GM23338 (cell line): ENCODE data around the gene RNGTT. TPM values are rescaled to one million over a fixed set of nuclear protein-coding genes. Genes with fewer than 3 reads are reported as not detected.

Source experiments
- ATAC-seq: fragments of 200-7000 bp; cut with Tn5 transposase; 3 replicates; pipeline ENCODE4 v1.9.1; 2020
- DNase-seq: peaks from one replicate; pipeline ENCODE4 v3.0.0-alpha.2; 2015; ENCODE audit warnings: low spot score
- H2AFZ ChIP-seq: fragments of 200-600 bp; sonication (generic); 2 replicates; pipeline ENCODE4 v1.8.0; 2016; ENCODE audit warnings: antibody characterized with exemption, mild to moderate bottlenecking, moderate library complexity
- H3F3A ChIP-seq: fragments of 200-600 bp; sonication (generic); replicated peaks from 2 replicates; pipeline ENCODE4 v1.8.0; 2017; ENCODE audit warnings: antibody characterized with exemption, mixed run types, low read depth
- H3K27ac ChIP-seq: fragments of 200-600 bp; sonication (generic); 2 replicates; pipeline ENCODE4 v1.6.1; 2016; ENCODE audit warnings: low read depth
- H3K27me3 ChIP-seq: fragments of 200-600 bp; sonication (generic); 2 replicates; pipeline ENCODE4 v1.8.0; 2016; ENCODE audit warnings: mild to moderate bottlenecking, mixed run types, moderate library complexity; ENCODE audit not compliant: insufficient read depth
- H3K36me3 ChIP-seq: fragments of 200-600 bp; sonication (generic); 2 replicates; pipeline ENCODE4 v1.8.0; 2016; ENCODE audit warnings: mild to moderate bottlenecking; ENCODE audit not compliant: insufficient read depth
- H3K4me1 ChIP-seq: fragments of 200-600 bp; sonication (generic); 2 replicates; pipeline ENCODE4 v1.8.0; 2016; ENCODE audit warnings: mild to moderate bottlenecking, moderate library complexity; ENCODE audit not compliant: insufficient read depth
- H3K4me2 ChIP-seq: fragments of 200-600 bp; sonication (generic); 2 replicates; pipeline ENCODE4 v1.7.1; 2017; ENCODE audit warnings: mixed run types
- H3K4me3 ChIP-seq: fragments of 200-600 bp; sonication (generic); 2 replicates; pipeline ENCODE4 v1.6.1; 2016; ENCODE audit warnings: mixed run types
- H3K79me2 ChIP-seq: fragments of 200-600 bp; sonication (generic); replicated peaks from 2 replicates; pipeline ENCODE4 v1.8.0; 2017; ENCODE audit warnings: mild to moderate bottlenecking; ENCODE audit not compliant: insufficient read depth
- H3K9me2 ChIP-seq: fragments of 200-600 bp; sonication (generic); 2 replicates; pipeline ENCODE4 v1.8.0; 2017; ENCODE audit not compliant: insufficient read depth
- H4K20me1 ChIP-seq: fragments of 200-600 bp; sonication (generic); replicated peaks from 2 replicates; pipeline ENCODE4 v1.8.0; 2017; ENCODE audit warnings: mild to moderate bottlenecking; ENCODE audit not compliant: insufficient read depth
- H3K27ac Mint-ChIP-seq: 2 replicates; pipeline ENCODE4 v1.8.0; 2020; ENCODE audit warnings: inconsistent platforms, mild to moderate bottlenecking, moderate library complexity, mixed read lengths
- H3K27me3 Mint-ChIP-seq: 3 replicates; pipeline ENCODE4 v1.8.0; 2022; ENCODE audit warnings: low read depth, mild to moderate bottlenecking, moderate library complexity, mixed read lengths, inconsistent platforms; ENCODE audit not compliant: insufficient read depth, poor library complexity
- H3K36me3 Mint-ChIP-seq: 3 replicates; pipeline ENCODE4 v1.8.0; 2021; ENCODE audit warnings: low read depth, mild to moderate bottlenecking, inconsistent platforms, moderate library complexity, mixed read lengths
- H3K4me1 Mint-ChIP-seq: 3 replicates; pipeline ENCODE4 v1.8.0; 2020; ENCODE audit warnings: mild to moderate bottlenecking, inconsistent platforms, mixed read lengths
- H3K4me3 Mint-ChIP-seq: 3 replicates; pipeline ENCODE4 v1.8.0; 2021; ENCODE audit warnings: moderate library complexity, mild to moderate bottlenecking, inconsistent platforms, mixed read lengths
- H3K9me3 Mint-ChIP-seq: 3 replicates; pipeline ENCODE4 v1.8.0; 2020; ENCODE audit warnings: moderate library complexity, mild to moderate bottlenecking, inconsistent platforms, mixed read lengths
- CREB1 ChIP-seq: fragments of 250-450 bp; sonication (Bioruptor Pico); IDR thresholded peaks from 2 replicates; pipeline ENCODE4 v1.5.0; 2020; ENCODE audit warnings: low read depth, mild to moderate bottlenecking, moderate library complexity
- CTCF ChIP-seq, 2 experiments: fragments of 200-600 bp in 1 of 2; sonication (generic) in 1 of 2; conservative IDR thresholded peaks; 2 replicates each; pipeline versions ENCODE4 v1.5.1 to v1.6.1; 2016 to 2017; ENCODE audit warnings: antibody characterized with exemption in 2 of 2, low read depth in 2 of 2, mild to moderate bottlenecking in 2 of 2, moderate library complexity in 1 of 2
- ETS1 ChIP-seq: IDR thresholded peaks from 2 replicates; pipeline ENCODE4 v1.6.1; 2016; ENCODE audit warnings: antibody characterized with exemption
- EZH2 ChIP-seq: fragments of 200-600 bp; sonication (generic); IDR thresholded peaks from one replicate; pipeline ENCODE4 v1.8.0; 2017; ENCODE audit warnings: antibody characterized with exemption, mild to moderate bottlenecking, low read depth; ENCODE audit not compliant: unreplicated experiment
- EZH2phosphoT487 ChIP-seq: fragments of 200-600 bp; sonication (generic); IDR thresholded peaks from one replicate; pipeline ENCODE4 v1.8.1; 2018; ENCODE audit warnings: antibody characterized with exemption; ENCODE audit not compliant: unreplicated experiment
- JUNB ChIP-seq: IDR thresholded peaks from one replicate; pipeline ENCODE4 v1.6.1; 2016; ENCODE audit warnings: antibody characterized with exemption; ENCODE audit not compliant: unreplicated experiment
- NANOG ChIP-seq: IDR thresholded peaks from 2 replicates; pipeline ENCODE4 v1.6.1; 2016; ENCODE audit warnings: antibody characterized with exemption, borderline replicate concordance
- POLR2AphosphoS5 ChIP-seq: IDR thresholded peaks from 2 replicates; pipeline ENCODE4 v1.6.1; 2016; ENCODE audit warnings: antibody characterized with exemption, low read depth
- REST ChIP-seq: IDR thresholded peaks from one replicate; pipeline ENCODE4 v1.6.1; 2018; ENCODE audit warnings: antibody characterized with exemption; ENCODE audit not compliant: unreplicated experiment
- STAT1 ChIP-seq: IDR thresholded peaks from one replicate; pipeline ENCODE4 v1.6.1; 2016; ENCODE audit warnings: antibody characterized with exemption; ENCODE audit not compliant: unreplicated experiment
- ZNF114 ChIP-seq: fragments of 250-450 bp; sonication (Bioruptor Pico); IDR thresholded peaks from 2 replicates; pipeline ENCODE4 v1.5.0; 2020; ENCODE audit warnings: mild to moderate bottlenecking, moderate library complexity
- ZNF331 ChIP-seq: fragments of 250-450 bp; sonication (Bioruptor Pico); IDR thresholded peaks from 2 replicates; pipeline ENCODE4 v1.5.0; 2020; ENCODE audit warnings: low read depth, mild to moderate bottlenecking, moderate library complexity
- ZNF462 ChIP-seq: fragments of 250-450 bp; sonication (Bioruptor Pico); IDR thresholded peaks from 2 replicates; pipeline ENCODE4 v1.5.0; 2020; ENCODE audit warnings: mild to moderate bottlenecking, moderate library complexity
- polyA plus RNA-seq: library from polyadenylated mRNA; unstranded; fragments of >200 nt; fragmentation: Nextera tagmentation; extraction: Ambion mirVana; gene quantifications from 2 replicates; pipeline ENCODE4 v1.2.1, GENCODE V29; 2016
- total RNA-seq: library from RNA; depleted of rRNA; stranded (reverse); fragments of >200 nt; shearing (Covaris generic); gene quantifications from 2 replicates; pipeline ENCODE4 v1.2.3, GENCODE V29; 2014

The RNGTT gene
- total and polyA plus RNA-seq, 2 experiments from 2014 or later = 11.2 to 29.2 TPM

GRCh38 chr6:88775866-88776571, 187.4 kb downstream of the RNGTT start:
- Histone ChIP-seq H3K79me2 (no peaks in the 10 kb centered on the region), H3K36me3 (0 out of 2 replicates have a peak, but pooled peaks cover 2% of the 10 kb centered on the region), H3K4me1 (no peaks in the 10 kb centered on the region), H3K27ac (no peak overlapping the region), H4K20me1 (no peaks in the 10 kb centered on the region), H3K4me2 (no peak overlapping the region), H3K9me2 (no peaks in the 10 kb centered on the region), H3K27me3 (no peaks in the 10 kb centered on the region), H3F3A (no peaks in the 10 kb centered on the region), H2AFZ (no peak overlapping the region), H3K4me3 (no peak overlapping the region)
- DNase-seq (no peak), ATAC-seq (no peak)
- TF ChIP-seq STAT1 (no peak), CREB1 (CRISPR knock-in tag) (no peak), ZNF114 (no peak), EZH2 (no peak), ZNF462 (CRISPR knock-in tag) (no peak), JUNB (no peak), CTCF (conservative IDR thresholded peaks at IDR 0.05; ENCODE audit: low read depth in 2 of 2) (no peak), EZH2phosphoT487 (no peak), REST (no peak), ETS1 (no peak), POLR2AphosphoS5 (no peak), NANOG (no peak), ZNF331 (CRISPR knock-in tag) (no peak)
- Mint-ChIP-seq H3K27ac (peak overlapping the region; percentile 14; the same call in 1 of the 2 replicates), H3K4me1 (no peaks in the 10 kb centered on the region), H3K27me3 (peaks cover 4% of the 10 kb centered on the region), H3K4me3 (no peak overlapping the region), H3K36me3 (peaks cover 20% of the 10 kb centered on the region), H3K9me3 (no peaks in the 10 kb centered on the region; the same call in 2 of the 3 replicates)
